ENCODE results near the gene CADM2.
"Not testable (repeated sequence)": the region's sequence is repeated elsewhere in the genome, so short reads cannot be mapped to it uniquely, and the experiment has no call there.

CADM2 gene

DNA sequence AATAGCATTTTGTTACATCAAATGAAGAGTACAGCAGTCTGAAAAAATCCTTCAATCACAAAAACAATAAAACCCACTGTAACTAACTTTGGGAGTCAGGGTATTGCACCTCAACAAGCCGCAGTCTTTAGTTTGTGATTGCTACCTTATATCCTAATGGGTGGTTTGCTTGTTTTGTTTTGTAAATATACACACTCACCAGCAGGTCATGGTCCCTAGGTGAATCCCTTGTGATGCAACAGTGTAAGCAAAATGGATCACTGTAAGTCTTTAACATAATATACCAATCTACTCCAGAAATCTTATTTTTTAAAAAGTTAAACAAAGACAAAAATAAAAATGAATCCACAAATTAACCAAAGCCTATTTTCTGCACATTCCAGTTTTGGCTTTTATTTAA lies 749.5 kb downstream of the CADM2 start:
- not testable (repeated sequence) for DNase-seq

GRCh38 chr3:85709346-85709892 lies 750.6 kb downstream of the CADM2 start:
- no peak for DNase-seq

DNA sequence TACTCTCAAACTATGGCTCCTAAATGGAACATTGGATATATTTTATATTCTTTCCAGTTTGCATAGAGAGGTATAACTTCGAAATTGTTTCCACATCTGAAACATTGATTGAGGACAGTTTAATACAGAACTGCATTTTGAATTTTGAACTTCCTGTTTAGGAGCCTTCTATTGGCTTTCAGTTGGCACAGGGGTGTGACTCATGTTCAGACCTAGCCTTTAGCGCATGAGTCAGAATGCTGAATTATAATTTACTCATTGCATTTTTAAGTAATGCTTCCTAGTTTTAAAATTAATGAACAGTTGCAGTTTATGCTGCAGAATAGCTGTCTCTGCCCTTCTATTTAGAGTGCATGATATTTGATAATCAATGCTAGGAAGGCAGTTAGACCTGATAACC lies 751.7 kb downstream of the CADM2 start:
- DNase-seq: no peak

- no peak for DNase-seq
Measured at GRCh38 chr3:85721409-85722145, 762.8 kb downstream of the CADM2 start.

DNA sequence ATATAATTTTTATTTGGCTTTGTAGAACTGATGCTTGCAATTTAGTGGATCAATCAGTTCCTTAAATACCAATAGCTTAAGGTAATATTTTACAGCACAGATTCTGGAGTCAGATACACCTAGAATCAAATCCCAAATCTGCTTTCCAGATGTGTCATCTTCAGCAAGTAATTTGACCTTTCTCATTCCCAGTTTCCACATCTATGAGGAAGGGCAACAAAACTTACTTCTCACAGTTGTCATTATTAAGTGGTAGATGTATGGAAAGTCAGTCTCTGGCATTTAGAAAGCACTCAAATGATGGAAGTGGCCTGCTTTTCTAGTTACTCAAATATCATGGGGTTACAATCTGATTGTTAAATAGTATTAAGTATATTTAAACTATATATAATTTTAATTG lies 767.0 kb downstream of the CADM2 start:
- no peak for DNase-seq

DNA sequence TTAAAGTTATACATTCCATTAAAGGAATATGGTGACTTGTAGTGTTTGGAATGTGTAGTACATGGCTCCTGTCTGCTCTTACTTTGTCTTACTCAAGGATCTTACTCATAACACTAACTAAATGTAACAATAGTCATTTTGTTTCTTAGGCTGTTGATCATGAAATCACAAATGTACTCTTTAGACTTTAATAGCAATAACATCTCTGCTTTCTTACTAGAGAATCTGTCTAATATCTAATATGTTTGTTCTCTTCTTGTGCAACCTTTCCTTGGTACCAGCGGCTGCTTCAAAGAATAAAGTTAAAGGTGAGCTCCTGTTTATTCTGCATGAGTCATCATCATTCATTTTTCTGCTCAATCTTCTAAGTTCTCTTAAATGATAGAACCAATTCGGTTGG lies 767.5 kb downstream of the CADM2 start:
- no peak for DNase-seq

GRCh38 chr3:85737846-85738245 lies 779.1 kb downstream of the CADM2 start:
- no peak for DNase-seq

- DNase-seq: no peak
Measured at GRCh38 chr3:85740561-85740960, 781.8 kb downstream of the CADM2 start.

DNA sequence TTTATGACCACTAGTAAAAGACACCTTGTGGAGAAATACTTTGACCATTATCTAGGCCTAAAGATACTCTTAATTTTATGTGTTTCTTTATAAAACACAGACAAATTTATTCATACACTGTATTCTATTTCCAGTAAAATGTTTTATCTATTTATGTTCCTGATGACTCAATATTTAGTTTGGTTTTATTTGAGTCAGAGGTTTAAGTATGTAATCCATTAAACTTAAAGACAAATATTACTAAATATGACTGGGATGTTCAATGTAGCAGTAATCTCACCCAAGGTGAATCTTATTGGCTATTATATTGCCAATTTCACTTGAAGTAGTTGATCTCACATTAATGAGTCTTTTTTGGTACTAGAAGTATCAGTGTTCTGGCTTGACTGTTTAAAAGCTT lies 799.7 kb downstream of the CADM2 start:
- DNase-seq: no peak

DNA sequence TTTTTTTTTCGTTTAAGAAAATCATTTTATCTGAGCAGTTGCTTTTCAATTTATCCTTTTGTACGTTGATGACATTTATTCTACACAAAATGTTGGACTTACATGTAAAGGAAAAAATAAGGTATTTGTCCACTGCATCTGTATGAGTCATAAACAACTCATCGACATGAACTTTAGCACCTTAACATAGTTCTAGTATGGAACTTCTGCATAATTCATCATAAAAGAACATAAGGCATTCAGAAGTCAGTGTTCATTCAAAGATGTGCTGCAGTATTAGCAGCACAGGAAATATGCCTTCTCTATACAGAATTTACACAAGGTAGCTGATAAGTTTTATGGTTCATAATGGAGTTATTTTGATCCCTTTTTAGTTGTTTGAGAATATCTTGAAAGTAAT lies 801.6 kb downstream of the CADM2 start:
- no peak for DNase-seq

DNA sequence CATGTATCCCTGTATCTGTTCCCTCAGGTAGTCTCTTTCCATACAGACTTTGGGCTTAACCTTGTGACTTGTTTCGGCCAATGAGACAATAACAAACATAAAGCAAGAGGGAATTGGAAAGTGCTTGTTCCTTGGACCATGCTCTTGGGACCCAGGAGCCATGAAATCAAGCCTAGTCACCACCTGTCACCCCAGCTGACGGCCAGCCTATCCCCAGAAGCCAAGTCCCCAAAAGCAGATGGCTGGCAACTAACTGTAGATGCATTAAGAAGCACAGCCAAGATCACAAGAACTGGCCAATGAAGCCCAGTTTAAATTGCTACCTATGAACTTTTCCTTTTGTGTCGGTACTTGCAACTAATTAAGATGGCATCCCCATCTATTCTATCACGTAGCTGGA lies 822.0 kb downstream of the CADM2 start:
- DNase-seq: no peak

DNA sequence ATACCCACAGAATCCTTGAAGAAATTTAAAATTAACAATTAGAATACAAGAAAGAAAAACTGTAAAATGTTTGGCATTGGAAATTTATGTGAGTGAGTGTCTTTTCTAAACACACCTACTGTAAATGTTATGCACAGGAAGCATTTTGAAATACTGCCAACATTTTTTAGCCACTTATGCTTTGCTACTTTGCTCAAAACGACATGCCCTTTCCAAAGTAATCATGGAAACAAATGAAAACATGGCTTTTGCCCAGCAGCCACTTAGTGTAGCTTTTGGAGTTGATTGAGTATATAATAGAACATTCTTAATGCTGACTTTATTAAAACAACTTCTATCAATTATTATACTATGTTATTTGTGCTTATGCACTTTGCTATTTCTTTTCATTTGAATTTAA lies 823.0 kb downstream of the CADM2 start:
- no peak for DNase-seq

DNA sequence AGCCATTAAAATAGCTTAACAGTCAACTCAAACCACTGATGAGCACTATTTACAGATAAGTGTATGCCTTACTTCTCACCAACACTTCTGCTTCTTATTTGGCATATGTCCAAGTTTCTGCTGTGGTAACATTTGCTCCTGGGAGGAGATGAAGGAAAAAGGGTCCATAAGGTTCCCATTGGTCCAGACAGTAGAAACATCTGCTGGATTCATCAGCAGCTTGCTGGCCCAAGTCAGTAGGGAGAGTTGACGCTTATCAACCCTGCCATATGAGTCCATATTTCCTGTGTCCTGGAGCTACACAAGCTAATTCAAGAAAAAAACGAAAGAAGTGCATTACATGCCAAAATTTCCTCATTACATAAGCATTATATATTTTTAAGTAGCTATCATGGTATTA lies 824.5 kb downstream of the CADM2 start:
- no peak for DNase-seq

GRCh38 chr3:85785766-85786165 lies 827.0 kb downstream of the CADM2 start:
- DNase-seq: no peak

- no peak for DNase-seq
Measured at GRCh38 chr3:85790445-85791030, 831.7 kb downstream of the CADM2 start.

DNA sequence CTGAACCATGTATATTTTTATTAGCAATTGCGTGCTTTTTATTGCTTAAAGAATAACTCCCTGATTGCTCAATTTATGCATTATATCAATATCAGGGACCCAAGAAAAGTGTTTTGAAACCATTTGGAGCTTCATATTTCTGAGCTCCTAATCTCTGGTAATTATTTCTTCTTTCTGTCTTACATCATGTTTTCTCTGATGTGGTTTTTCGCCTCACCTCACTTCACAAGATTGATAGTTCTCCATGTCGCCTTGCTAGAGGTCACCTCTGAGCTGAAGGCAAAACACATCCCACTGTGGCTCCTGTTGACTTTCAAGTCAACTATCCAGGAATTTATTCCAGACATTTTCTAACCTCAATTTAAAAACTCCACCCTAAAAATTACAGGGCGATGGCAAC lies 837.4 kb downstream of the CADM2 start:
- no peak for DNase-seq

DNA sequence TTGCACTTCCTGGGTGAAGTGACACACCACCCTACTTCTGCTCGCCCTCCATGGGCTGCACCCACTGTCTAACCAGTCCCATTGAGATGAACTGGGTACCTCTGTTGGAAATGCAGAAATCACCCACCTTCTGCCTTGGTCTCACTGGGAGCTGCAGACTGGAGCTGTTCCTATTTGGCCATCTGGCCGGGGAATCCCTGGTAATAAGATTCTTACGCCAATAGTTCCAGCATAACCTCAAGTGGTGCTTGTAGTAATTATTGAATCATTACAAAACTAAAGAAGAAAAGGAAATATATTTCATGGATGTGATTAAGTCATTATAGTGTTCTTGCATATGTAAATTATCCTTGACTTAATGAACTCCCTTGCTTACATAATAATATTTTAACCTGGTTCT lies 841.9 kb downstream of the CADM2 start:
- DNase-seq: no peak

- no peak for DNase-seq
Measured at GRCh38 chr3:85801955-85802354, 843.2 kb downstream of the CADM2 start.

DNA sequence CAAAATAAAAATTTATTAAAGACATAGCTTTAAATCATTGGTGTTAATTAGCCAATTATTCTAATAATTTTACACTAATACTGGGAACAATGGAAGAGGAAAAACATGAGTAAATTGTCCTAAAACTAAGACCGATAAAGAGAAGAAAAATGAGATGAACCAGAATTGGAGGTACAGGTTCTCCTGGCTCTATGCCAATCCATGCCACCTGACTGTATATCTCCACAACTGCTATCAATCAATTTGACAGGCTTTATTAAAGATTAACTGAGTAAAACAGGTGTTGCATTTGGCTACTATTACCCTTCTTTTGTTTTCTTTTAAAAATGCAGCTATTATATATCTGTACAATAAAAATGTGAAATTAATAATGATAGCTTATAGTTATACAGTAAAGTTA lies 850.0 kb downstream of the CADM2 start:
- DNase-seq: no peak

- DNase-seq: no peak
Measured at GRCh38 chr3:85821130-85821756, 862.5 kb downstream of the CADM2 start.

DNA sequence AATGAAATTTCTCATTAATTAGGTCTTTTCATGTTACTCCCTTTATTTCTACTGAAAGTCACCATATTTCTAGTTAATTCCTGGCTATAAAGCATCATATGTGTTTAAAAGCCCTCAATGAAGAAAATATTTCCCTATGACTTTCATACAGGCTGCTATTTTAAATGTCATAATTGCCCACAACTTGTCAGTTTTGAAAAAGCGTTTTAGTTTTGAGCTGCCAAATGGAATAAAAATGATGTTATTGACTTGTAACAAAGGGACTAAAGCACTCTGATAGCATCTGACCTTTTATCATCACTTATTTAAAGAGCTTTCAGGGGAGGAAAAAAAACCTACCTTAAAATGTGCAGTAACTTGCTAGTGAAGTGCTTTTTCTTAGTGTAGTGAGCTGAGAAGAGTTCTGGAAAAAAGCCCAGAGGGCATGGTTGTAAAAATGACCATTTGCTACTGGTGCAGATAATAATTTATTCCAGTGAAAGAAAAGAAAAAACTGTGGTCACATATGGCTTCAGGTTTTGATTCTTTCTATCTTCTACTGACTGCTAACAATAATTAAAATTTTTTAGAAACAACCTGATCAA lies 877.2 kb downstream of the CADM2 start:
- DNase-seq: no peak

GRCh38 chr3:85837402-85837801 lies 878.6 kb downstream of the CADM2 start:
- DNase-seq: no peak

DNA sequence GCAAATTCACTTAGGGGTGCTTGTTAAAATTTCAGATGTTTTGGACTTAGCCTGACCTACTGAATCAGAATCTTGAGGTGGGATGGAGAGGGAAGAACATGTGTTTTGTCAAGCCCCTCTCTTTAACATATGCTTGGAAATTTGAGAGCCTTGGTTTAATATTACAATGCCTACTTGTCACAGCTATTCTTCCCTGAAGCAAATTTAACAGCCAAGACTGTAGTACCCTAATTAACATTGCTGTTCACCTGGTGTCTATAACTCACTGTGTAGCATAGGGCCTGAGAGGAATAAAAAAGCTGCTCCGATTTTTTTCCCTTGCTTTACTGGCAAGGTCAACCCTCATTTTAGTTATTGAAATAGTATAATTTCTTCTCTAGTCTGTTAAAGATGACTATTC lies 880.1 kb downstream of the CADM2 start:
- no peak for DNase-seq

GRCh38 chr3:85842081-85842480 lies 883.3 kb downstream of the CADM2 start:
- no peak for DNase-seq
